Neural crest cell (in vitro differentiated cells): ENCODE results near the gene ACAT2. TPM values are rescaled to one million over a fixed set of nuclear protein-coding genes. Genes with fewer than 3 reads are reported as not detected.
A peak's percentile ranks its signal among the peaks of the same experiment; 100 is the strongest.
"Not testable (repeated sequence)": the region's sequence is repeated elsewhere in the genome, so short reads cannot be mapped to it uniquely, and the experiment has no call there.

ENCODE experiments used
- DNase-seq: peaks from one replicate; pipeline ENCODE4 v3.0.0; 2021; ENCODE audit warnings: low read depth, mixed read lengths, low spot score
- H3K27ac Mint-ChIP-seq: one replicate; pipeline ENCODE4 v1.8.0; 2021; ENCODE audit warnings: mild to moderate bottlenecking, mixed read lengths; ENCODE audit not compliant: unreplicated experiment
- H3K27me3 Mint-ChIP-seq: 2 replicates; pipeline ENCODE4 v1.8.0; 2021; ENCODE audit warnings: low read depth, mild to moderate bottlenecking, mixed read lengths
- H3K36me3 Mint-ChIP-seq: 2 replicates; pipeline ENCODE4 v1.8.0; 2021; ENCODE audit warnings: low read depth, mild to moderate bottlenecking, mixed read lengths
- H3K4me1 Mint-ChIP-seq: 2 replicates; pipeline ENCODE4 v1.8.0; 2021; ENCODE audit warnings: mixed read lengths
- H3K4me3 Mint-ChIP-seq: one replicate; pipeline ENCODE4 v1.8.0; 2021; ENCODE audit warnings: mild to moderate bottlenecking, mixed read lengths
- H3K9me3 Mint-ChIP-seq: 2 replicates; pipeline ENCODE4 v1.8.0; 2021; ENCODE audit warnings: mixed read lengths
- total RNA-seq: library from RNA; stranded (reverse); gene quantifications from 2 replicates; pipeline ENCODE4 v1.2.1, GENCODE V29; 2021
- TF ChIP-seq, protein P1 (sequence below): fragments of 200-600 bp; sonication (generic); conservative IDR thresholded peaks from 2 replicates; pipeline ENCODE4 v1.5.0; 2021; ENCODE audit warnings: antibody characterized with exemption, mild to moderate bottlenecking

ACAT2 gene
- total RNA-seq, 1 donor from 2014 or later = 443 TPM

DNA sequence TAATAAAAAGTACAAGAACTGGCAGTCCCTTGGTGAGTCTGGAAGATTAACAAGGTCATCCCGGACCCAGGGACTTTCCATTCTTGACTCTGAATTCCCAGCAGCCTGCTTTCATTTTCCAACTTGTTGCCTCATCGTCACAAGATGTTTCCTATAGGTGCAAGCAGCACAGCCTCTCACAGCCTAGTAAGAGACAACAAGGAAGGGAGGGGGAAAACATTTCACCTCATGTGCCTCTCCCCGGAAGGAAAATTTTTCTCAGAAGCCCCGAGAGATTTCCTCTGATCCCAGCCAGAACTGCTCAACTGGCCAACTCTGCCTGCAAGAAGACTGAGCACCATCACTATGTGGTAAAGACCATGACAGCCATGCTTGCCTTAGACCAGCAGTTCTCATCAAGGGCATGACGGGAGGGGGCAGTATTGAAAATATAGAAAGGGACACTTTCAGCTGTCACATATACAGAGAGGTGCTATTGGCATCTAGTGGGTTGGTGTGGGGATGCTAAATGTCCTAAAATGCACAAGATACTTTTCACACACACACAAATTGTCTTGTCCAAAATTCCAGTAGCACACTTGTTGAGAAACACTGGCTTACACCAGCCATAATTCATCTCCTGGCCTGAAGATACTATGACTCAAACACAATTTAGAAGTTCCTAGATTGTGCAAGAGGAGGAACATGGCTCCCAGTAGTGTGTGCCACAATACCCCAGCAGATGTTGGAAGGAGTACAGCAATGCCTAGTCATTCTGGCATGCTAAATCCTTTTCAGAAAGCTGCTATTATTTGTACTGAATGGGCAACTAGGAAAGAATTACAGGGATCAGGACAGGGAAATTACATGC is 45.4 kb upstream of the ACAT2 start:
- peaks cover 4% of the 10 kb centered on the region for H3K4me1 Mint-ChIP-seq
- peak overlapping the region; percentile 43 for H3K27ac Mint-ChIP-seq
- H3K27me3 Mint-ChIP-seq = no peaks in the 10 kb centered on the region
- no peaks in the 10 kb centered on the region for H3K36me3 Mint-ChIP-seq
- TF ChIP-seq, protein P1, sequence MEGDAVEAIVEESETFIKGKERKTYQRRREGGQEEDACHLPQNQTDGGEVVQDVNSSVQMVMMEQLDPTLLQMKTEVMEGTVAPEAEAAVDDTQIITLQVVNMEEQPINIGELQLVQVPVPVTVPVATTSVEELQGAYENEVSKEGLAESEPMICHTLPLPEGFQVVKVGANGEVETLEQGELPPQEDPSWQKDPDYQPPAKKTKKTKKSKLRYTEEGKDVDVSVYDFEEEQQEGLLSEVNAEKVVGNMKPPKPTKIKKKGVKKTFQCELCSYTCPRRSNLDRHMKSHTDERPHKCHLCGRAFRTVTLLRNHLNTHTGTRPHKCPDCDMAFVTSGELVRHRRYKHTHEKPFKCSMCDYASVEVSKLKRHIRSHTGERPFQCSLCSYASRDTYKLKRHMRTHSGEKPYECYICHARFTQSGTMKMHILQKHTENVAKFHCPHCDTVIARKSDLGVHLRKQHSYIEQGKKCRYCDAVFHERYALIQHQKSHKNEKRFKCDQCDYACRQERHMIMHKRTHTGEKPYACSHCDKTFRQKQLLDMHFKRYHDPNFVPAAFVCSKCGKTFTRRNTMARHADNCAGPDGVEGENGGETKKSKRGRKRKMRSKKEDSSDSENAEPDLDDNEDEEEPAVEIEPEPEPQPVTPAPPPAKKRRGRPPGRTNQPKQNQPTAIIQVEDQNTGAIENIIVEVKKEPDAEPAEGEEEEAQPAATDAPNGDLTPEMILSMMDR = no peak
- DNase-seq = no peak
- H3K9me3 Mint-ChIP-seq = no peaks in the 10 kb centered on the region
- no peak overlapping the region for H3K4me3 Mint-ChIP-seq

DNA sequence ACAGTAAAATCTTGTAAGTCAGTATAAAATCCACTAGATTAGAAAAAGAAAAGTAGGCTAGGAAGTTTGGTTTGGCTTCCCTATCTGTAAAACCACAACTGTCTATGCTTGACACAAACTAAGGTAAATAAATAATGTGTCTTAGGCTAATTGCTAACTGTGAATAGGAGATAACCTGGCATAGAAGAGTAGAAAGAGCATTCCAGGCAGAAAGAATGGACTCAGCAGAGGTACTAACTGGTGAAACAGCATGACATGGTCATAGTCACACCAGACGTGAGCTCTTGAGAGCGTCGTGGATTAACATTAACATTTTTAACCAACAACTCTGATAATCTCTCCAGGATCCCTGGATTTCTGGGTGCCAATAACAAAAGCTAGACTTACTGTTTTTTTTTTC is 43.2 kb upstream of the ACAT2 start:
- TF ChIP-seq, protein P1 = no peak
- Mint-ChIP-seq H3K9me3 (no peaks in the 10 kb centered on the region), H3K27ac (no peak overlapping the region), H3K36me3 (peaks cover 9% of the 10 kb centered on the region), H3K27me3 (no peaks in the 10 kb centered on the region), H3K4me1 (peaks cover 4% of the 10 kb centered on the region), H3K4me3 (no peak overlapping the region)
- DNase-seq = no peak

DNA sequence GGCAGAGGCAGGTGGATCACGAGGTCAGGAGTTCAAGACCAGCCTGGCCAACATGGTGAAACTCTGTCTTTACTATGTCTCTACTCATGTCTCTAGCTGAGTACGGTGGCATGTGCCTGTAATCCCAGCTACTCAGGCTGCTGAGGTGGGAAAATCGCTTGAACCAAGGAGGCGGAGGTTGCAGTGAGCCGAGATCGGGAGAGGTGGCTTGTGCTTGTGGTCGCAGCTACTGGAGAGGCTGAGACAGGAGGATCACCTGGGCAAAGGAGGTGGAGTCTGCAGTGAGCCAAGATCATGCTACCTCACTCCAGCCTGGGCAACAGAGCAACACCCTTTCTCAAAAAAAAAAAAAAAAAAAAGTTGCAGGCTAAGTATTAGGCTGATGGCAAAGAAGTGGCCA is 42.6 kb upstream of the ACAT2 start:
- H3K4me3 Mint-ChIP-seq = no peak overlapping the region
- TF ChIP-seq, protein P1 = no peak
- H3K27ac Mint-ChIP-seq = peak overlapping the region; percentile 12

DNA sequence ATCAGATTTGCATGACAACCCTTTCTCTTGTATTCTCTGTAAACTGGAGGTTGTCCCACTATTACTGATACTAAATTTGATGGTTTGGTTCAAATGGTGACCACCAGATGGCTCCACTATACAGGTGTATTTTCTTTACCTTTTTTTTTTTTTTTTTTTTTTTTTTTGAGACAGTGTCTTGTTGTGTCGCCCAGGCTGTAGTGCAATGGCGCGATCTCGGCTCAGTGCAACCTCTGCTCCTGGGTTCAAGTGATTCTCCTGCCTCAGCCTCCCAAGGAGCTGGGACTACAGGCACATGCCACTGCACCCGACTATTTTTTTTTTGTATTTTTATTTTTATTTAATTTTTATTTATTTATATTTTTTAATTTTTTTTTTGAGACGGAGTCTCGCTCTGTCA is 41.1 kb upstream of the ACAT2 start:
- peaks cover 9% of the 10 kb centered on the region for H3K36me3 Mint-ChIP-seq
- no peaks in the 10 kb centered on the region for H3K9me3 Mint-ChIP-seq
- no peak overlapping the region for H3K4me3 Mint-ChIP-seq
- H3K4me1 Mint-ChIP-seq = peaks cover under 1% of the 10 kb centered on the region
- DNase-seq = no peak
- TF ChIP-seq, protein P1 = peak; percentile 72
- H3K27me3 Mint-ChIP-seq = no peaks in the 10 kb centered on the region
- H3K27ac Mint-ChIP-seq = no peak overlapping the region

More for the DNA sequence above, 42.6 kb upstream of the ACAT2 start:
- H3K27me3 Mint-ChIP-seq = no peaks in the 10 kb centered on the region
- peaks cover 9% of the 10 kb centered on the region for H3K36me3 Mint-ChIP-seq
- no peak for DNase-seq
- H3K4me1 Mint-ChIP-seq = peaks cover 4% of the 10 kb centered on the region
- H3K9me3 Mint-ChIP-seq = no peaks in the 10 kb centered on the region

DNA sequence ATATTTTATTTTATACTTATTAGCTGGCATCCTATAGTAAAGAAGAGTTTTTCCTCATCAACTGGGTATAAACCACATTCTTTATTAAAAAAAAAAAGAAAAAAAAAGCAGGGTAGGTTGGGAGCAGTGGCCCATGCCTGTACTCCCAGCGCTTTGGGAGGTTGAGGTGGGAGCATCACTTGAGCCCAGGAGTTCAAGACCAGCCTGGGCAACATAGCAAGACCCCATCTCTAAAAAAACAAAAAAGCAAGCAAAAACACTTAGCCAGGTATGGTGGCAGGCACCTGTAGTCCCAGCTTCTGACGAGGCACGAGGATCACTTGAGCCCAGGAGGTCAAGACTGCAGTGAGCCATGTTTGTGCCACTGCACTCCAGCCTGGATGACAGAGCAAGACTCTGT is 39.9 kb upstream of the ACAT2 start:
- H3K4me1 Mint-ChIP-seq = peaks cover 11% of the 10 kb centered on the region
- not testable (repeated sequence) for DNase-seq, H3K36me3 Mint-ChIP-seq, H3K4me3 Mint-ChIP-seq, H3K27me3 Mint-ChIP-seq, H3K9me3 Mint-ChIP-seq, H3K27ac Mint-ChIP-seq

DNA sequence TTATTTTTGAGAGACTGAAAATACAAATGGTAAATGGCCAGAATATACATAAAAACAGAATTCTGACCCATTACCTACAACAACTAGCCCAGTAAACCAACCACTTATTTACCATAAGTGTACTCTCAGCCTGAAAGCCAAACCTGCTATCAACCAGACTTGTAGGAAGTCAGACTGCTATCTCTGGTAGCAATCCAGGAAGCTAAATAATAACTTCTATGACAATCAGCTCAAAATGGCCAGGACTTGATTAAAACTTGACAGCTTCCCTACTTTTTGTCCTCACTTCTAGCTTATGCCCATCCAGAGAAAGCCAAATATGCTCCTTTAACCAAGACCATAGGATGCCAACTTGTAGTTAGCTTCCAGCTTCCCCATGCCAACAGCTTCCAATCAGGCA is 39.2 kb upstream of the ACAT2 start:
- Mint-ChIP-seq H3K9me3 (no peaks in the 10 kb centered on the region), H3K27me3 (no peaks in the 10 kb centered on the region), H3K27ac (no peak overlapping the region), H3K4me3 (no peak overlapping the region), H3K4me1 (peaks cover 11% of the 10 kb centered on the region), H3K36me3 (peaks cover 9% of the 10 kb centered on the region)
- DNase-seq = no peak
- TF ChIP-seq, protein P1 = no peak
